IPS DF 6.9 (cell line): ENCODE data around the gene EDARADD.
"Not testable (repeated sequence)": the region's sequence is repeated elsewhere in the genome, so short reads cannot be mapped to it uniquely, and the experiment has no call there.

ENCODE experiments used
- DNase-seq: peaks from one replicate; pipeline ENCODE4 v3.0.0-alpha.2; 2013; ENCODE audit warnings: low read depth, low spot score
- H3K27ac ChIP-seq: one replicate; pipeline ENCODE4 v1.5.1; 2013; ENCODE audit warnings: low read length, control low read depth
- H3K27me3 ChIP-seq: 2 replicates; pipeline ENCODE4 v1.6.1; 2013; ENCODE audit warnings: mild to moderate bottlenecking, low read length; ENCODE audit not compliant: control insufficient read depth, insufficient read depth
- H3K36me3 ChIP-seq: 2 replicates; pipeline ENCODE4 v1.6.1; 2013; ENCODE audit warnings: low read length; ENCODE audit not compliant: control insufficient read depth, insufficient read depth
- H3K4me1 ChIP-seq: 2 replicates; pipeline ENCODE4 v1.6.1; 2013; ENCODE audit warnings: low read length; ENCODE audit not compliant: control insufficient read depth, insufficient read depth
- H3K4me3 ChIP-seq: 2 replicates; pipeline ENCODE4 v1.5.1; 2013; ENCODE audit warnings: mild to moderate bottlenecking, low read length
- H3K9me3 ChIP-seq: 2 replicates; pipeline ENCODE4 v1.6.1; 2013; ENCODE audit warnings: low read length, inconsistent platforms; ENCODE audit not compliant: control insufficient read depth, insufficient read depth
- WGBS: extraction: QIAGEN DNeasy Blood & Tissue Kit; methylation state at CpG from one replicate; pipeline ENCODE4 v1.1.7; 2013; ENCODE audit warnings: mixed read lengths, missing lambda C conversion rate; ENCODE audit not compliant: insufficient read length, insufficient coverage; 5-methylcytosine and 5-hydroxymethylcytosine counted together

EDARADD gene

DNA sequence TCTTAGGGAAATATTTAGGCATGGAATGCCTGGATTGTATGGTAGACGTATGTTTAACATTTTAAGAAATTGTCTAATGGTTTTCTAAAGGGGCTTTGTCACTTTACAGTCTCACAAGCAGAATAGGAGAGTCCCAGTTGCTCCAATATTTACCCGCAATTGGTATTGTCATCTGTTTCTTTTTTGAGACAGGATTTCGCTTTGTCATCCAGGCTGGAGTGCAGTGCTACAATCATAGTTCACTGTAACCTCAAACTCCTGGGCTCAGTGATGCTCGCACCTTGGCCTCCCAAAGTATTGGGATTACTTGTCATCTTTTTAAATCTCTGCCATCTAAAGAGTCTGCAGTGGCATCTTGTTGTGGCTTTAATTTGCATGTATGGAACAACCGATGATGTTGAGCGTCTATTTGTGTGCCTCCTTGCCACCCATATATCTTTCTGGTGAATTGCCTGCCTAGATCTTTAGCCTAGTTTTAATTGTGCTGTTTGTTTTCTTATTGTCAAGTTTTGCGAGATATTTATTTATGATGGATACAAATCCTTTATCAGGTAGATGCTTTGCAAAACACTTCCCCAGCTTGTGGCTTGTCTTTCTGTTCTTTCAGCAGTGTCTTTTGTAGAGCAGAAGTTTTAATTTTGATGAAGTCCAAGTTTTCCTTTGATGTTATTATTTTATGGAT is 32.0 kb upstream of the EDARADD start:
- Histone ChIP-seq H3K4me1 (no peaks in the 10 kb centered on the region; the same call in 1 of the 2 replicates), H3K4me3 (no peak overlapping the region), H3K9me3 (no peaks in the 10 kb centered on the region), H3K36me3 (no peaks in the 10 kb centered on the region), H3K27me3 (no peaks in the 10 kb centered on the region), H3K27ac (no peak overlapping the region)
- no peak for DNase-seq
- no CpG with 5 or more reads among the region's 7 CpGs for WGBS

DNA sequence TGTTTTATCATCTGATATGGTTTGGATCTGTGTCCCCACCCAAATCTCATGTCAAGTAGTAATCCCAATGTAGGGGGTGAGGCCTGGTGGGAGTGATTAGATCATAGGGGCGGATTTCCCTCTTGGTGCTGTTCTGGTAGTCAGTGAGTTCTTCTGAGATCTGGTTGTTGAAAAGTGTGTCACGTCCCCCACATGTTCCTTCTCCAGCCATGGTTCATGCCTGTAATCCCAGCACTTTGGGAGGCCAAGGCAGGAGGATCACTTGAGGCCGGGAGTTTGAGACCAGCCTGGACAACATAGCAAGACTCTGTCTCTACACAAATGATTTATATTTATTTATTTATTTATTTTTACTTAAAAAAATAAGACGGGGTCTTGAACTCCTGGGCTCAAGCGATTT is 30.8 kb upstream of the EDARADD start:
- Histone ChIP-seq H3K27me3 (no peaks in the 10 kb centered on the region), H3K9me3 (no peaks in the 10 kb centered on the region), H3K4me1 (no peaks in the 10 kb centered on the region; the same call in 1 of the 2 replicates), H3K27ac (no peak overlapping the region), H3K36me3 (no peaks in the 10 kb centered on the region), H3K4me3 (no peak overlapping the region)
- DNase-seq: no peak
- no CpG with 5 or more reads among the region's 5 CpGs for WGBS

DNA sequence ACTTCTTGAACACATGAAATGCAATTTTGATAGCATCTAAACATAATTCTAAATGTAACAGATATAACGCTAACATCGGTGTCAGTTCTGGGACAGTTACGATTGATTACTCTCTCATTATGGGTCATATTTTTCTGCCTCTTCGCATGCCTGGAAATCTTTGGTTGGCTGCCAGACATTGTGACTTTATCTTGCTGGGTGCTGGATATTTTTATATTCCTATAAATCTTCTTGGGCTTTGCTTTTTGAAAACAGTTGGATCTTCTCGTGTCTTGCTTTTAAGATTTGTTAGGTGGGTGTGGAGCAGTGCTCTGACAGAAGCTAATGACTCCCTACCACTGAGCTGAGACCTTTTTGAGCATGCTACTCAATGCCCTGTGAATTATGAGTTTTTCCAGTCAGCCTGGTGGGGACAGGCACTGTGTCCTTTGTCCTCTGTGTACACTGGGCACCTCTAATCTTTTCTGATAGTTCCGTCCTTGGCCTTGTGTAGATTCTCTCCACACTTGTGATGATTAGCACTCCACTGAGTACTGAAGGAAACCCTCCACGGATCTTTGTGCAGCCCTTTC is 28.0 kb upstream of the EDARADD start:
- H3K4me3 ChIP-seq: no peak overlapping the region
- DNase-seq: no peak
- no peaks in the 10 kb centered on the region for H3K27me3 ChIP-seq
- H3K36me3 ChIP-seq: no peaks in the 10 kb centered on the region
- H3K9me3 ChIP-seq: no peaks in the 10 kb centered on the region; the same call in 1 of the 2 replicates
- H3K4me1 ChIP-seq: no peaks in the 10 kb centered on the region; the same call in 1 of the 2 replicates
- WGBS: no CpG with 5 or more reads among the region's 7 CpGs
- H3K27ac ChIP-seq: no peak overlapping the region

DNA sequence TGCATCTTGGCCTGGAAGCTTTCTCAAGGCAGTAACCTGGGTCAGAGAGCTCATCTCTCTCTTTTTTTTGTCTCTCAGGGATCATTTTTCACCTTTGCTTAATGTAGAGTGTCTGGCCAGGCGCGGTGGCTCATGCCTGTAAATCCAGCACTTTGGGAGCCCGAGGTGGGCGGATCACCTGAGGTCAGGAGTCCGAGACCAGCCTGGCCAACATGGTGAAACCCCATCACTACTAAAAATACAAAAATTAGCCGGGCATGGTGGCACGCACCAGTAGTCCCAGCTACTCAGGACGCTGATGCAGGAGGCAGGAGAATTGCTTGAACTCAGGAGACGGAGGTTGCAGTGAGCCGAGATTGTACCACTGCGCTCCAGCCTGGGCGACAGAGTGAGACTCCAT is 27.4 kb upstream of the EDARADD start:
- not testable (repeated sequence) for H3K9me3 ChIP-seq, H3K27ac ChIP-seq, H3K36me3 ChIP-seq, H3K4me3 ChIP-seq, H3K27me3 ChIP-seq, DNase-seq, H3K4me1 ChIP-seq
- WGBS: no CpG with 5 or more reads among the region's 12 CpGs

DNA sequence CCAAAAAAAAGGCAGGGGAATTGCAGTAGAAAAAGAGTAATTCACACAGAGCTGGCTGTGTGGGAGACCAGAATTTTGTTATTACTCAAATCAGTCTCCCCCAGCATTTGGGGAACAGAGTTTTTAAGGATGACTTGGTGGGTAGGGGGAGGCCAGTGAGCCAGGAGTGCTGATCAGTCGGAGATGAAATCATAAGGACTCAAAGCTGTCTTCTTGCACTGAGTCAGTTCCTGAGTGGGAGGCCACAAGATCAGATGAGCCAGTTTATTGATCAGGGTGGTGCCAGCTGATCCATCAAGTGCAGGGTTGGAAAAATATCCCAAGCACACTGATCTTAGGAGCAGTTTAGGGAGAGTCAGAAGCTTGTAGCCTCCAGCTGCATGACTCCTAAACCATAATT is 23.7 kb upstream of the EDARADD start:
- Histone ChIP-seq H3K4me1 (no peaks in the 10 kb centered on the region; the same call in 1 of the 2 replicates), H3K4me3 (no peak overlapping the region), H3K27ac (no peak overlapping the region), H3K36me3 (no peaks in the 10 kb centered on the region), H3K9me3 (no peaks in the 10 kb centered on the region; the same call in 1 of the 2 replicates), H3K27me3 (no peaks in the 10 kb centered on the region)
- WGBS: no CpG with 5 or more reads among the region's 1 CpG
- no peak for DNase-seq

DNA sequence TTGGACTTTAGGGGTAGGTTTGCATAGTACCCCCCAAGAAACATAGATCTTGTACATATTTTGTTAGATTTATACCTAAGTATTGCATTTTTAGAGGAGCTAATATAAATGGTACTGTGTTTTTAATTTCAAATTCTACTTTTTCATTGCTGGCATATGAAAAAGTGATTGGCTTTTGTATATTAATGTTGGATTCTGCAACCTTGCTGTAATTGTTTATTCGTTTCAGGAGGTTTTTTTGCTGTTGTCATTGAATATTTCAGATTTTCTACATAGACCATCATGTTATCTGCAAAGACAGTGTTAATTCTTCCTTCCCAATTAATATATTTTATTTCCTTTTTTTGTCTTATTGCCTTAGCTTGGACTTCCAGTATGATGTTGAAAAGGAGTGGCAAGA is 23.0 kb upstream of the EDARADD start:
- no peak overlapping the region for H3K4me3 ChIP-seq
- WGBS: no CpG with 5 or more reads among the region's 1 CpG
- no peaks in the 10 kb centered on the region for H3K27me3 ChIP-seq
- no peaks in the 10 kb centered on the region for H3K36me3 ChIP-seq
- no peaks in the 10 kb centered on the region; the same call in 1 of the 2 replicates for H3K9me3 ChIP-seq
- H3K4me1 ChIP-seq: no peaks in the 10 kb centered on the region; the same call in 1 of the 2 replicates
- DNase-seq: no peak
- H3K27ac ChIP-seq: no peak overlapping the region

DNA sequence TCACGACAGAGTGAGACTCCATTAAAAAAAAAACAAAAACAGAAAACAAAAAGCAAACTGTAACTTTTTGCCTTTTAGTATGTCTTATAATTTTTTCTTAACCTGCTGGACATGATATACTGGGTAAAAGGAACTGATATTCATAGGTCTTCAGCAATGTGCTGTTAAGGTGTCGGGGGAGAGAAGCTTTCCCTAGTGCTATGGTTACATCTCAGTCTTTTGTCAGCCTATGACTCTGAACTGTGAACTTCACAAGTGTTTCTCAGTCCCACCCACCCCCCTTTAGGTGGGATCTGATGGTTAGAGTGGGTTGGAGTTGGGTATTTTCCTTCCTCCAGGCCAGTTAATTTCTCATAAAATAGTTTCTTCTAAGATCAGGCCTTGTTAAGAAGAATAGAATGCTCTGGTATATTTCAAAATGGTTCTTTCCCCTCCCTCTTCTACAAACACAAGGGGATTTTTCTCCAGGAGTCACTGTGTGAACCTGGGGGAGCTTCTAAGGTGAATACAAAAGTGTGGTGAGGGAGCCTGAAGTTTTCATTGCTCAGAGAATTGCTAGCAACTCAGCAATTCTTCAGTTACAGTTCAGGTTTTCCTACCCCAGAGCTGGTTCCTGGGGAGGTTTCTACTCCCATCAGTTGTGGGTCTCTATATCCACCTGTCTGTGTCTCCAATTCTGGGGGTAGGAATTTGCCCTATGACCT is 16.1 kb upstream of the EDARADD start:
- no peaks in the 10 kb centered on the region for H3K27me3 ChIP-seq
- H3K27ac ChIP-seq: no peak overlapping the region
- WGBS: no CpG with 5 or more reads among the region's 2 CpGs
- H3K9me3 ChIP-seq: no peaks in the 10 kb centered on the region; the same call in 1 of the 2 replicates
- no peaks in the 10 kb centered on the region for H3K36me3 ChIP-seq
- no peak for DNase-seq
- H3K4me1 ChIP-seq: no peaks in the 10 kb centered on the region
- no peak overlapping the region for H3K4me3 ChIP-seq

DNA sequence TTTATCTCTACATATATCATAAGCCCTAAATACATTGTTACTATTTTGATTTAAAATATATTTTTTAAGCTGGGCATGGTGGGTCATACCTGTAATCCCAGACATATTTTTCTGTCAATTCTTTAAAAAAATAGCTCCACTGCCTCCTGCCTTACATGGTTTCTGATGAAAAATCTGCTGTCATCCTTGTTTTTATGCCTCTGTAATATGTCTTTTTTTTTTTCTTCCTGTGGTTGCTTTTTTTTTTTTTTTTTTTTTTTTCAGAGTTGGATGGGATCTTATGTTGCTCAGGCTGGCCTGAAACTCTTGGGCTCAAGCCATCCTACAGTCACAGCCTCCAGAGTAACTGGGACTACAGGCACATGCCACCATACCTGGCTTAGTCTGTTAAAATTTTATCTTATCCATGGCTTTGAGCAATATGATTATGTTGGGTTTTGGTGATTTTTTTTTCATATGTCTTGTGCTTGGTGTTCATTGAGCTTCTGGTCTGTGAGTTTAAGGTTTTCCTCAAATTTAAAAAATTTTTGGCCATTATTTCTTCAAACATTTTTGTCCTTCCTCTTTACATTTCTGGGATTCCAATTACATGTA is 12.4 kb upstream of the EDARADD start:
- no peak for DNase-seq
- H3K4me3 ChIP-seq: no peak overlapping the region
- no peaks in the 10 kb centered on the region for H3K36me3 ChIP-seq
- H3K27ac ChIP-seq: no peak overlapping the region
- no peaks in the 10 kb centered on the region for H3K27me3 ChIP-seq
- H3K4me1 ChIP-seq: no peaks in the 10 kb centered on the region
- H3K9me3 ChIP-seq: no peaks in the 10 kb centered on the region; the same call in 1 of the 2 replicates

DNA sequence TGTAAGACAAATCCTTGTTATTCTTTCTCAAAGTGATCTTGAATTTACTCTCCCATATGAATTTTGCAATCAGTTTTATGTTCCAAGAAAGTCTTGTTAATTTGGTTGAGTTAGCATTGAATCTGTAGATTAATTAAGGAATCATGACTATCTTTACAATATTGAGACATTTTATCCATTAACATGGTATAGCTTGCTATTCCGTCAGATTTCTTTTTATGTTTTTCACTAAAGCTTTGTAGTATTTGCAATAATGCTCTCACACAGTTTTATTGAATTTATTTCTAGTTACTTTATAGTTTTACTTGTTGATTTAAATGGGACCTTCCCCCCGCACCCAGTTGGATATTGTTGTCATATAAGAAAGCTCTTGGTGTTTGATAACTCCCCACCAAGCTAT is 5.8 kb upstream of the EDARADD start:
- no peak overlapping the region for H3K27ac ChIP-seq
- H3K36me3 ChIP-seq: no peaks in the 10 kb centered on the region
- H3K27me3 ChIP-seq: no peaks in the 10 kb centered on the region
- no peak overlapping the region for H3K4me3 ChIP-seq
- no peaks in the 10 kb centered on the region for H3K4me1 ChIP-seq
- no peak for DNase-seq
- no peaks in the 10 kb centered on the region for H3K9me3 ChIP-seq
- WGBS: no CpG with 5 or more reads among the region's 2 CpGs

DNA sequence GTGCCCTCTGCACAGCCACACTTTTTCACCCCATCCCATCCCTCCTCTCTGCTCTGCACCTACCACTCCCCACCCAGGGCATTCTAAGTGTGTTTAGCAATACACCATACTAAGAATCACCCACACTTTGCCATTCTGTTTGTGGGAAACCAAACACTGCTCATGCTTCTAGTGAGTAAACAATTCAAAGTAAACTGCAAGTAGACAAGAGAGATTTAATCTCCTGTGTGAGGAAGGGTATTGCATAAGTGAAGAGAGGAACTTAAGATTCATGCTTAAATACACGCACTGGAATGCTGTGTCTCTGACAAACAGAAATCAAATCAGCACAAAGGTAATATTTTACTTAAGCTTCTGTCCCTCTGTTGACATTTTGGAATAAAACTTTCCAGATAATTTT is 4.8 kb upstream of the EDARADD start:
- H3K27ac ChIP-seq: no peak overlapping the region
- H3K9me3 ChIP-seq: no peaks in the 10 kb centered on the region
- no CpG with 5 or more reads among the region's 1 CpG for WGBS
- no peaks in the 10 kb centered on the region for H3K36me3 ChIP-seq
- DNase-seq: no peak
- H3K4me1 ChIP-seq: no peaks in the 10 kb centered on the region
- no peaks in the 10 kb centered on the region; the same call in 1 of the 2 replicates for H3K27me3 ChIP-seq
- no peak overlapping the region for H3K4me3 ChIP-seq
